ENCODE data around the gene ZBTB1. TPM values are rescaled to one million over a fixed set of nuclear protein-coding genes. Genes with fewer than 3 reads are reported as not detected.

The ZBTB1 gene
- total RNA-seq, 1 experiment from 2014 or later, result 24.7 TPM

DNA sequence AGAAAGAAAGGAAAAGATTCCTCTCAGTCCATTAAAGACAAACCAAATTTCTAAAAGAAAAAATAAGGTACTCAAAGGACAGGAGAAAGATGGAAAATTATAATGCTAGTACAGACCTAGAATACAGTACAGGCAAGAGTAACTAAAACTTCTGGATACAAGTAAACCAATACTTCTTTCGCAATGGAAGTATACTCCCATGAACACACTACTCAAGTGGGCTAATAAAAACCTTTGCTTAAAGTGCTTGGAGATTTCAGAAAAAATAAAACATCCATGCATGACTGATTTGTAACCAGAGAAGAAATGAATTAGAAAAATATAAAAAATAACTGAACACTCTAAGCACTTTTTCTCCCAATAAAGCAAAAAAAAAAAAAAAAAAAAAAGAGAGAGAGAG, 4.5 kb upstream of the ZBTB1 start (continued):
- no peak for TF ChIP-seq USF1 (CRISPR knock-in tag; IDR thresholded peaks at IDR 0.05)
- no peak for TF ChIP-seq MXD4 (CRISPR knock-in tag; IDR thresholded peaks at IDR 0.05; ENCODE audit: borderline replicate concordance)
- no peak for TF ChIP-seq FOXK1 (CRISPR knock-in tag; IDR thresholded peaks at IDR 0.05)
- TF ChIP-seq RORB (CRISPR knock-in tag; IDR thresholded peaks at IDR 0.05), result no peak
- TF ChIP-seq FOXP1 (CRISPR knock-in tag; IDR thresholded peaks at IDR 0.05; ENCODE audit: borderline replicate concordance), result no peak
- TF ChIP-seq ZBTB21 (CRISPR knock-in tag; IDR thresholded peaks at IDR 0.05; ENCODE audit: borderline replicate concordance), result no peak
- no peak for TF ChIP-seq SMAD3 (CRISPR knock-in tag; IDR thresholded peaks at IDR 0.05; ENCODE audit: borderline replicate concordance)

GRCh38 chr14:64501411-64502171, 3.0 kb upstream of the ZBTB1 start:
- ChIA-PET POLR2A (interaction anchor here (0.6 kb wide), 1 partner anchor 8 kb away, joined by 4 read pairs; no protein-coding TSS in a partner anchor), CTCF (interaction anchor here (1.3 to 3.3 kb wide), 2 partner anchors 9 to 136 kb away, joined by 3 to 10 read pairs; no protein-coding TSS in a partner anchor)
- peak overlapping the region; percentile 81 for H3K4me3 Mint-ChIP-seq
- DNase-seq (ENCODE audit: low spot score), result no peak
- peaks cover 9% of the 10 kb centered on the region for H3K36me3 Mint-ChIP-seq
- H3K9me3 Mint-ChIP-seq, result no peaks in the 10 kb centered on the region
- no peaks in the 10 kb centered on the region for H3K27me3 Mint-ChIP-seq (ENCODE audit: low read depth)
- ATAC-seq, result no peak
- H3K27ac Mint-ChIP-seq, result peak overlapping the region; percentile 47
- H3K4me1 Mint-ChIP-seq, result peaks cover 30% of the 10 kb centered on the region
- TF ChIP-seq ZNF416 (CRISPR knock-in tag; IDR thresholded peaks at IDR 0.05) (no peak), USF1 (CRISPR knock-in tag; IDR thresholded peaks at IDR 0.05) (no peak), ZSCAN18 (CRISPR knock-in tag; IDR thresholded peaks at IDR 0.05) (no peak), ZNF425 (CRISPR knock-in tag; conservative IDR thresholded peaks at IDR 0.05) (no peak), RELA (CRISPR knock-in tag; IDR thresholded peaks at IDR 0.05; ENCODE audit: borderline replicate concordance) (no peak), ZNF512 (CRISPR knock-in tag; IDR thresholded peaks at IDR 0.05; ENCODE audit: borderline replicate concordance) (no peak), ATF2 (CRISPR knock-in tag; IDR thresholded peaks at IDR 0.05; ENCODE audit: borderline replicate concordance, low read depth) (no peak), IRF1 (CRISPR knock-in tag; IDR thresholded peaks at IDR 0.05) (no peak), STAT6 (CRISPR knock-in tag; conservative IDR thresholded peaks at IDR 0.05; ENCODE audit: low read depth) (no peak), CBFB (CRISPR knock-in tag; IDR thresholded peaks at IDR 0.05; ENCODE audit: low read depth) (no peak)
- TF ChIP-seq, protein P1, sequence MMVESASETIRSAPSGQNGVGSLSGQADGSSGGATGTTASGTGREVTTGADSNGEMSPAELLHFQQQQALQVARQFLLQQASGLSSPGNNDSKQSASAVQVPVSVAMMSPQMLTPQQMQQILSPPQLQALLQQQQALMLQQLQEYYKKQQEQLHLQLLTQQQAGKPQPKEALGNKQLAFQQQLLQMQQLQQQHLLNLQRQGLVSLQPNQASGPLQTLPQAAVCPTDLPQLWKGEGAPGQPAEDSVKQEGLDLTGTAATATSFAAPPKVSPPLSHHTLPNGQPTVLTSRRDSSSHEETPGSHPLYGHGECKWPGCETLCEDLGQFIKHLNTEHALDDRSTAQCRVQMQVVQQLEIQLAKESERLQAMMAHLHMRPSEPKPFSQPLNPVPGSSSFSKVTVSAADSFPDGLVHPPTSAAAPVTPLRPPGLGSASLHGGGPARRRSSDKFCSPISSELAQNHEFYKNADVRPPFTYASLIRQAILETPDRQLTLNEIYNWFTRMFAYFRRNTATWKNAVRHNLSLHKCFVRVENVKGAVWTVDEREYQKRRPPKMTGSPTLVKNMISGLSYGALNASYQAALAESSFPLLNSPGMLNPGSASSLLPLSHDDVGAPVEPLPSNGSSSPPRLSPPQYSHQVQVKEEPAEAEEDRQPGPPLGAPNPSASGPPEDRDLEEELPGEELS (CRISPR knock-in tag; IDR thresholded peaks at IDR 0.05), result no peak
- TF ChIP-seq, protein P2, sequence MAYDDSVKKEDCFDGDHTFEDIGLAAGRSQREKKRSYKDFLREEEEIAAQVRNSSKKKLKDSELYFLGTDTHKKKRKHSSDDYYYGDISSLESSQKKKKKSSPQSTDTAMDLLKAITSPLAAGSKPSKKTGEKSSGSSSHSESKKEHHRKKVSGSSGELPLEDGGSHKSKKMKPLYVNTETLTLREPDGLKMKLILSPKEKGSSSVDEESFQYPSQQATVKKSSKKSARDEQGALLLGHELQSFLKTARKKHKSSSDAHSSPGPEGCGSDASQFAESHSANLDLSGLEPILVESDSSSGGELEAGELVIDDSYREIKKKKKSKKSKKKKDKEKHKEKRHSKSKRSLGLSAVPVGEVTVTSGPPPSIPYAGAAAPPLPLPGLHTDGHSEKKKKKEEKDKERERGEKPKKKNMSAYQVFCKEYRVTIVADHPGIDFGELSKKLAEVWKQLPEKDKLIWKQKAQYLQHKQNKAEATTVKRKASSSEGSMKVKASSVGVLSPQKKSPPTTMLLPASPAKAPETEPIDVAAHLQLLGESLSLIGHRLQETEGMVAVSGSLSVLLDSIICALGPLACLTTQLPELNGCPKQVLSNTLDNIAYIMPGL (CRISPR knock-in tag; IDR thresholded peaks at IDR 0.05), result no peak
